ENCODE results near the gene CFAP69. TPM values are rescaled to one million over a fixed set of nuclear protein-coding genes. Genes with fewer than 3 reads are reported as not detected.

Gene CFAP69
- 1.1 and 1.9 TPM in 2 replicates for total RNA-seq

- DNase-seq = peak; percentile 91
These were observed at the start of gene CFAP69 for GRCh38 chr7:90244909-90245851. TSS of gene CFAP69 (plus strand) at chr7:90245174. CDS start at chr7:90245425, 251 bp downstream.

DNA sequence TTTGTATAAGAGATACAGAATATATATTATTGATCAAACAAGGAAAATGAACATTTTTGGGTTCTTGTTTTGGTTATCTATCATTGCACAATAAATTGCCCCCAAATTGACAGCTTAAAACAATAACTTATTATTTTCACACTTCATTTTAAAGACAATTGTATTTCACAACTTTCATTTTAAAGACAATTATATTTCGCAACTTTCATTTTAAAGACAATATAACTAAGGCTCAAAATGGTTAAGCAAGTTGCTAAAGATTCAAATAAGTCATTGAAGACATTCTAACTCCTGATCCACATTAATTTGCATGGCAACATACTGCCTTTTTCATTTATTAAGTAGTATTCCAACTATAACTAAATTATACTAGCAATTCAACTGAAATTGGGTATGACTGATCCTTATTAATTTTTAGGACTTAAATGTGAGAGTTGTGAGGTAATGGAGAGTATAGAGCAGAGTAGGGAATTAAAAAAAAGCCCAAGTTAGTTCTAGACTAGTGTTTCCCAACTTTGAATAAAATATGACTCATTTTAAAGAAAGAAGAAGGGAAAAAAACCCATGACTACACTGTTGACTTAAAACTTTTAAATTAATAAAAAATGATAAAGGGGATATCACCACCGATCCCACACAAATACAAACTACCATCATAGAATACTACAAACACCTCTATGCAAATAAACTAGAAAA, 43.3 kb upstream of the CFAP69 start:
- DNase-seq = no peak

DNA sequence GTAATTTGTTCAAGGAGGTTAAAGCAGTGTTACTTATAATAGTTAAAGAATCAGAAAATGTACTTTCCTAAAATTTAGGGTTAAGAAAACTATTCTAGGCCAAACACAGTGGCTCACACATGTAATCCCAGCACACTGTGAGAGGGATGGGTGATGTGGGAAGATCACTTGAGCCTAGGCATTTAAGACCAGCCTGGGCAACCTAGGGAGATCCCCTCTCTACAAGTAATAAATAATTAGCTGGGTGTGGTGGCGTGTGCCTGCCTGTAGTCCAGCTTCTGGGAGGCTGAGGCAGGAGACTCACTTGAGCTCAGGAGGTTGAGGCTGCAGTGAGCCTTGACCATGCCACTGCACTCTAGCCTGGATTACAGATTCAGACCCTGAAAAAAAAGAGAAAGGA, 37.0 kb upstream of the CFAP69 start:
- DNase-seq = no peak

GRCh38 chr7:90209776-90210175, 35.2 kb upstream of the CFAP69 start:
- DNase-seq = no peak

DNA sequence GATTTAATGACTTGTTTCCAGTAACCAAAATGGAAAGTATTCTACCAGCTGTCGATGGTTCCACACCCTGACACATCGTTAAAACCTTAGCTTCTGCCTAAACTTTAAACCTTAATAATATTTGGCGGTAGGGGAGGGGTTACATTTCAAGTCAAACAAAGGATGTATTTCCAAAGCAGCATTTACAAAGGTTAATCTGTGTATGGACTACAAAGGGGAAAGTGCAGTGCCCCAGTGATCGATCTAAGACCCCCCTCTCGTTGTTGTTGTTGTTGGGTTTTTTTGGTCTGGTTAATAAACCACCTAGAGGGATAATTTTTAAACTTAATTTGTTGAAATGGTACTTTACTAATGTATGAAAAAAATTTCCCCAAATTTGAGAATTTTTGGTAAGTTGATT, 34.5 kb upstream of the CFAP69 start:
- no peak for DNase-seq

- DNase-seq = peak; percentile 41
These were observed 34.0 kb upstream of the CFAP69 start for GRCh38 chr7:90210981-90211380.

- peak; percentile 94 for DNase-seq
These were observed 33.4 kb upstream of the CFAP69 start, which contains the start of gene STEAP2 for GRCh38 chr7:90211391-90212148. TSS of gene STEAP2 (plus strand) at chr7:90211740. CDS start at chr7:90225083, 13,343 bp downstream.

- DNase-seq = no peak
These were observed 32.9 kb upstream of the CFAP69 start for GRCh38 chr7:90212149-90212495.

DNA sequence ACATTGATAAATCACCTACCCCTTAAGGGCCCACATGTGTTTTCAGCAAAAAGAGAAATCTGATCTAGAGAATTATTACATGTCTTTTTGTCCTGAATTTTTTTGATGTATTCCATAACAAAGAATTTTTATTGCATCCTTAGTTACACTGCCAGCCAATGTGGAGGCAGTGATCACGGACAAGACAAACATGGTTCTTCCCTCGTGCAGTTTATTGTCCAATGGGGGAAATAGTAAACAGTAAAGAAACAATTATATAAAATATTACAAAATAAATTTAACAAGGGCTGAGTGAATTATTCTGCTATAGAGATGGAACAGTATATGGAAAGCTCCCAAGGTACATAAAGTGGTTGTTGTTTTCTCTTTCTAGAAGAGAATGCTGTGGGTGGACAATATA, 31.5 kb upstream of the CFAP69 start:
- DNase-seq = no peak

GRCh38 chr7:90216080-90216674, 28.8 kb upstream of the CFAP69 start:
- DNase-seq = no peak

- DNase-seq = no peak
These were observed 28.2 kb upstream of the CFAP69 start for GRCh38 chr7:90216771-90217170.

GRCh38 chr7:90222390-90222789, 22.6 kb upstream of the CFAP69 start:
- DNase-seq = no peak

DNA sequence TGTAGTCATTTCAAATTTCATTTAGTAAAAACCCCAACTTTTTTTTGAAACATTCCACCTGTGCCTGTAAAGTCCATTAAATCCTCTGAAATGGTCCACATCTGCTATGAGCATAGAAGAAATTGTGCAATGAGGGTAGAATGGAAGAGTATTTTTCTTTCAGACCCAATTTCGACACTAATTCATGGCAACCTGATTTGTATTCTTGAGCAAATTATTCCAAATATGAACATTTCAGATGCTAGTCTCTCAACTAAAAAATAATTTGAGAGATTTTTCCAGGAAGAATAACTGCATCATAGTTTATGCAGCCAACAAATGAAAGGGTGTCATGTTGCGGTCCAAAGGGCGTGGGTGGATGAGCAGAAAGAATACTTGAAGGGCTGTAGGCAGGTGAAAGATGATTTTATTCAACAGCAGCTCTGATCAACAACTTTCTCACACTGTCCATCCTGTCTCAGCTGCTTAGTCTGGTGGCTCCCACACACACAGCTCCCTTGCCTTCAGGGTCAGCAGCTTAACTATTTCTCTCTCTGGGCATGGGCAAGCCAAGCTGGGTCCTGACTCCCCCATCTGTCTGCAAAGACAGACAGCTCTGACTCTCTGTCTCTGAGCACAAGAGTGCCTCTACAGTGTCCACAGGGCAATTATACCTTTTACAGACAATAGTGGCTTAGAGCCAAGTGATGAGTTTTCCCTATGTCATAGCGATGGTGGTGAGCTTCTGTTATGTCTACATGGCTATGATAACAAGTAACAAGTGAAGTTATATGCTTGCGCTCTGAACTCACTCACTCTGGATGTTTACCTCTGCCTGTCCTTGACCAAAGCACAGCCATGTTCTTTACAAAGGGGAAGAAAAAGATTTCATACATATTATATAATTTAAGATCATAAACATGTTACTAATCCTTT, 21.9 kb upstream of the CFAP69 start:
- no peak for DNase-seq

DNA sequence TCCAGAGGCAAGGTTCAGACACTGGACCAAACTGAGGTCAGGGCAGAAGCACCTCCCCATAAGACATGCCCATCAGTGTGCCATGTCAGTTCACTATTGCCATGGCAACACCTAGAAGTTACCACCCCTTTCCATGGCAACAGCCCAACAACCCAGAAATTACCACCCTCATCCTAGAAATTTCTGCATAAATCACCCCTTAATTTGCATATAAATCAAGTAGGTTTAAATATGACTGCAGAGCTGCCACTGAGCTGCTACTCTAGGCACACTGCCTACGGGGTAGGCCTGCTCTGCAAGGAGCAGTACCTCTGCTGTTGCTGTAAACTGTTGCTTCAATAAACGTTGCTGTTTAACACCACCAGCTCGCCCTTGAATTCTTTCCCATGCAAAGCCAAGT, 20.8 kb upstream of the CFAP69 start:
- no peak for DNase-seq

DNA sequence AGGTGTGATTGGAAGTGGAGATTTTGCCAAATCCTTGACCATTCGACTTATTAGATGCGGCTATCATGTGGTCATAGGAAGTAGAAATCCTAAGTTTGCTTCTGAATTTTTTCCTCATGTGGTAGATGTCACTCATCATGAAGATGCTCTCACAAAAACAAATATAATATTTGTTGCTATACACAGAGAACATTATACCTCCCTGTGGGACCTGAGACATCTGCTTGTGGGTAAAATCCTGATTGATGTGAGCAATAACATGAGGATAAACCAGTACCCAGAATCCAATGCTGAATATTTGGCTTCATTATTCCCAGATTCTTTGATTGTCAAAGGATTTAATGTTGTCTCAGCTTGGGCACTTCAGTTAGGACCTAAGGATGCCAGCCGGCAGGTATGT, 19.8 kb upstream of the CFAP69 start:
- no peak for DNase-seq

DNA sequence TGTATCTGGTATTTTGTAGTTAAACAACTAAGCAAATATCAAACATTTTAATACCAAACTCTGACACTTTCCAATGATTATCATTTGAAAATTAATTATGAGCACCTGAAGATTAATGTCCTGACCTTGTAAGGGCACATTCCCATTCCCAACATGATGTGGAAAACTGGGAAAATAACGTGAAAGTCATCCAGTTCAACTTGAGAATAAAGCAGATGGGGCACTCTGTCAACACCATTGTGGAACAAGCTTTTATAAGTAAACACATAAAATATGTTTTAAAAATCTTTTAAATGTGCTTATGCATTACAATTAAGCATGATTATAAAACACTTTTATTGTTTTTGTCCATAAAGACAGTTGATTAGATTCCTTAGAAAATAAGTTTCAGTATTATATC, 19.4 kb upstream of the CFAP69 start:
- no peak for DNase-seq

DNA sequence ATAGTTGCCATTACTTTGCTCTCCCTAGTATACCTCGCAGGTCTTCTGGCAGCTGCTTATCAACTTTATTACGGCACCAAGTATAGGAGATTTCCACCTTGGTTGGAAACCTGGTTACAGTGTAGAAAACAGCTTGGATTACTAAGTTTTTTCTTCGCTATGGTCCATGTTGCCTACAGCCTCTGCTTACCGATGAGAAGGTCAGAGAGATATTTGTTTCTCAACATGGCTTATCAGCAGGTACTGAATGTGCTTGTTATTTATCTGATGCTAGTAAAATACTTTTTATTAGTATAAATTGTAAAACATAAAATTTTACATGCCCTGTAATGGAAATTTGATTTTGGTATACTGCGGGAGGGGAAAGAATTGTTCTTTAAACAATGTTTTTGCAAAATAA, 17.7 kb upstream of the CFAP69 start:
- no peak for DNase-seq

DNA sequence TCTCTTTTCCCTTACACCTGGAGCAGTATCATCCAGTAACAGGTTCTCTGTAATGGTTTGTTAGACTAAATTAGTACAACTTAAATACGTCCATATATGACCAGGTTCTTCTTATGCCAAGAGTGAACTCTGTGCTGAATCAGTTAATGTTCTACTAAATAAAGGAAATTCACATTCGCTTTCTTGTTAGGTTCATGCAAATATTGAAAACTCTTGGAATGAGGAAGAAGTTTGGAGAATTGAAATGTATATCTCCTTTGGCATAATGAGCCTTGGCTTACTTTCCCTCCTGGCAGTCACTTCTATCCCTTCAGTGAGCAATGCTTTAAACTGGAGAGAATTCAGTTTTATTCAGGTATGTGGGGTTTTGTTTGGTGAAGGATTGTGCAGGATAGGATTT, 15.3 kb upstream of the CFAP69 start:
- no peak for DNase-seq

DNA sequence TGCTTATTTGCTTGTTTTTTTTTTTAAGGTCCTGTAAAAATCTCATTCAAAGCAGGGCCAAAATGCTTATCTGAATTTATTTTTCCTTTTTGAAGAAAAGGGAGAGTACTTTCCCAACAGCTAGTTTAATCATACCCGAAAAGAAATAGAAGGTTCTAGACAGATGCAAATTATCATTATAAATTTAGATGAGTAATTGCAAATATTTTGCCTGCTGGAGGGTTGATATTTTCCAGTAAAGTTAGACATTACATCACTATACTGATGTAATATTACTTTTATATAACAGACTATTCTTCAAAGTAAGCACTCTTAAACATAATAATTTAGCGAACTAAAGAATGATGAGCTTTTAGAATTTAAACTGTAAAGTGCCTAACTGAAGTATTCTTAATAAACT, 14.1 kb upstream of the CFAP69 start:
- no peak for DNase-seq

DNA sequence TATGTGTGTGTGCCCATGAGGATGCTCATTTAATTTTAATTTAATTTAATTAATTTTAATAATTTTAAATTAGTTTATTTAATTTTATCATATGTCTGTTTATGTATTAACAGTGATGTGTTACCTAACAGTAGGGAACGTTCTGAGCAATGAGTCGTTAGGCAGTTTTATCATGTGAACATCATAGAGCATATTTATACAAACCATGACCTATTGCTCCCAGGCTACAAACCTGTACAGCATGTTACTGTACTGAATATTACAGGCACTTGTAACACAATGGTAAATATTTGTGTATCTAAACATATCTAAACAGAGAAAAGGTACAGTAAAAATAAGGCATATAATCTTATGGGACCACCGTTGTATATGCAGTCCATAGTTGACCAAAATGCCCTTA, 13.7 kb upstream of the CFAP69 start:
- DNase-seq = no peak

- DNase-seq = no peak
These were observed 12.5 kb upstream of the CFAP69 start for GRCh38 chr7:90232430-90232829.

DNA sequence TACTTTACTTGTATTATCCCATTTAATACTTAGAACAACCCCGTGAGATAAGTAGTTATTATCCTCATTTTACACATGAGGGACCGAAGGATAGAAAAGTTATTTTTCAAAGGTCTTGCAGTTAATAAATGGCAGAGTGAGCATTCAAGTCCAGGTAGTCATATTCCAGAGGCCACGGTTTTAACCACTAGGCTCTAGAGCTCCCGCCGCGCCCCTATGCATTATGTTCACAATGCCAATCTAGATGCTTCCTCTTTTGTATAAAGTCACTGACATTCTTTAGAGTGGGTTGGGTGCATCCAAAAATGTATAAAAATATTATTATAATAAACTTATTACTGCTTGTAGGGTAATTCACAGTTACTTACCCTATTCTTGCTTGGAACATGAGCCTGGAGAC, 11.4 kb upstream of the CFAP69 start:
- no peak for DNase-seq

Data from dermis blood vessel endothelial cell (primary cell).